Measurements from ENCODE around the gene MAP3K14.
A peak's percentile ranks its signal among the peaks of the same experiment; 100 is the strongest.

GRCh38 chr17:45293413-45294211, 23.2 kb downstream of the MAP3K14 start:
- TF ChIP-seq POLR2AphosphoS5 (IDR thresholded peaks at IDR 0.05; ENCODE audit: low read depth, low read length) (no peak), POLR2A (IDR thresholded peaks at IDR 0.05; ENCODE audit: low read depth, low read length) (peak; percentile 52)

All from GM12892 (cell line).